Naive thymus-derived CD8-positive, alpha-beta T cell (primary cell): ENCODE measurements around the gene CBY1. TPM values are rescaled to one million over a fixed set of nuclear protein-coding genes. Genes with fewer than 3 reads are reported as not detected.

Experiments used
- ATAC-seq, 2 donors: fragments of 150-1000 bp; cut with Tn5 transposase in 1 of 2; sonication (Bioruptor Pico), chemical (Tn5 transposase) in 1 of 2; 1 replicate in 1 of 2; 2 replicates in 1 of 2; pipeline ENCODE4 v1.10.0; 2021; ENCODE audit warnings: mild to moderate bottlenecking in 2 of 2, moderate library complexity in 2 of 2
- POLR2A ChIA-PET: fragments of 350-600 bp; sonication (Branson Sonifier 250); formaldehyde crosslinking; loops from one replicate; lab custom pipeline; 2021; ENCODE audit warnings: antibody characterized with exemption; lab: Charles Lee
- DNase-seq, 10 donors: peaks; one replicate each; pipeline versions ENCODE4 v3.0.0 to v3.0.0-alpha.2; 2020 to 2022
- H3K27ac Mint-ChIP-seq, 10 donors: one replicate each; pipeline ENCODE4 v1.8.0; 2020 to 2022; ENCODE audit warnings: mild to moderate bottlenecking in 10 of 10, mixed read lengths in 10 of 10, moderate library complexity in 4 of 10, inconsistent platforms in 1 of 10
- H3K27me3 Mint-ChIP-seq, 5 donors: one replicate each; pipeline ENCODE4 v1.8.0; 2021 to 2022; ENCODE audit warnings: mixed read lengths in 5 of 5
- H3K36me3 Mint-ChIP-seq, 3 donors: one replicate each; pipeline ENCODE4 v1.8.0; 2020 to 2022; ENCODE audit warnings: mixed read lengths in 3 of 3, mild to moderate bottlenecking in 2 of 3, inconsistent platforms in 1 of 3
- H3K4me1 Mint-ChIP-seq, 4 donors: one replicate each; pipeline ENCODE4 v1.8.0; 2021 to 2022; ENCODE audit warnings: mixed read lengths in 4 of 4
- H3K4me3 Mint-ChIP-seq, 10 donors: one replicate each; pipeline ENCODE4 v1.8.0; 2020 to 2022; ENCODE audit warnings: mild to moderate bottlenecking in 10 of 10, mixed read lengths in 10 of 10, moderate library complexity in 6 of 10, inconsistent platforms in 1 of 10
- H3K9me3 Mint-ChIP-seq, 9 donors: one replicate each; pipeline ENCODE4 v1.8.0; 2020 to 2022; ENCODE audit warnings: mixed read lengths in 9 of 9, mild to moderate bottlenecking in 3 of 9, inconsistent platforms in 1 of 9, moderate library complexity in 1 of 9
- polyA plus RNA-seq, 3 donors: library from polyadenylated mRNA; unstranded; fragments of 300-500 nt; fragmentation: Illumina TruSeq; gene quantifications; one replicate each; pipeline ENCODE4 v1.2.3, GENCODE V29; 2021
- total RNA-seq, 8 experiments: library from RNA in 2 of 8; stranded (reverse) in 2 of 8; gene quantifications; one replicate each; pipeline ENCODE4 v1.2.3 and lab custom pipeline; 2021 to 2026

The CBY1 gene
- total and polyA plus RNA-seq, 5 experiments from 2014 or later: 4.3 to 36.7 (median 11.6) TPM

DNA sequence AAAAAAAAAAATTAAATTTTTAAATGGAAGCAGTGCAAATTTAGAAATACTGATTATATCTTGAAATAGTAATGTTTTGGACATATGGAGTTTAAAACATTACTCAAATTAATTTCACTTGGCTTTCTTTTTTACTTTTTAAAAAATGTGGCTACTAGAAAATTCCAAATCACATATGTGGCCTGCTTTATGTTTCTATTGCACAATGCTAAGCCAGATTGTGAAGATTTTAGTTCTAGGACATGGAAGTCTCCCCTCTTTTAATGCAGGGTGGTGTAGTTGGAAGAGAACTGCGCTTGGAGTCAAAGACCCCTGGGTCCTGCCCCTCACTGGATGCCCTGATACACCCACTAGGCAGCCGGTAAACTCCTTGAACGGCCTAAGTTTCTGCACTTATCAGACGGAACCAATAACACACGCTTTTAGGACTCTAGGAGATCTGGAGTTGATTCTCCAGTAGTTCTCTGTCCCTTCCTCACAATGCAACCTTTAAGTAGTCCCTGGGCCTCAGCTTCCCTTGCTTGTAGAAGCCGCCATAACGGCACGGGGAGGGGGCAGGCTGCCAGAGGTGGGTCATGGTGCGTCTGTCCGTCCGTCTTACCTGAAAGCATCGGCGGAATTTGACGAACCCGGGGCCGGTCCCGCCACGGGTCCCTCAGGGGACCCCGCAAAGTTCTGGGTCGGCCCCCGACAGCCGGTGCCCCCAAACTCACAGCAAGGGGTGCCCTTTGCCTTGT lies 751 bp upstream of the CBY1 start:
- Mint-ChIP-seq H3K27ac (peak overlapping the region; percentile 93 to 100 (median 99)), H3K27me3 (no peaks in the 10 kb centered on the region), H3K4me1 (peaks cover 6 to 23% (median 13%) of the 10 kb centered on the region in 4 donors), H3K4me3 (peak overlapping the region; percentile 90 to 99 (median 96)), H3K9me3 (no peaks in the 10 kb centered on the region), H3K36me3 (peaks cover 0 to under 1% (median 0%) of the 10 kb centered on the region in 3 donors)
- no peak for ATAC-seq
- POLR2A ChIA-PET: interaction anchor here (2.1 kb wide), 1 partner anchor 26 kb away, joined by 18 read pairs; the partner anchor contains the start of gene TOMM22
- no peak for DNase-seq

DNA sequence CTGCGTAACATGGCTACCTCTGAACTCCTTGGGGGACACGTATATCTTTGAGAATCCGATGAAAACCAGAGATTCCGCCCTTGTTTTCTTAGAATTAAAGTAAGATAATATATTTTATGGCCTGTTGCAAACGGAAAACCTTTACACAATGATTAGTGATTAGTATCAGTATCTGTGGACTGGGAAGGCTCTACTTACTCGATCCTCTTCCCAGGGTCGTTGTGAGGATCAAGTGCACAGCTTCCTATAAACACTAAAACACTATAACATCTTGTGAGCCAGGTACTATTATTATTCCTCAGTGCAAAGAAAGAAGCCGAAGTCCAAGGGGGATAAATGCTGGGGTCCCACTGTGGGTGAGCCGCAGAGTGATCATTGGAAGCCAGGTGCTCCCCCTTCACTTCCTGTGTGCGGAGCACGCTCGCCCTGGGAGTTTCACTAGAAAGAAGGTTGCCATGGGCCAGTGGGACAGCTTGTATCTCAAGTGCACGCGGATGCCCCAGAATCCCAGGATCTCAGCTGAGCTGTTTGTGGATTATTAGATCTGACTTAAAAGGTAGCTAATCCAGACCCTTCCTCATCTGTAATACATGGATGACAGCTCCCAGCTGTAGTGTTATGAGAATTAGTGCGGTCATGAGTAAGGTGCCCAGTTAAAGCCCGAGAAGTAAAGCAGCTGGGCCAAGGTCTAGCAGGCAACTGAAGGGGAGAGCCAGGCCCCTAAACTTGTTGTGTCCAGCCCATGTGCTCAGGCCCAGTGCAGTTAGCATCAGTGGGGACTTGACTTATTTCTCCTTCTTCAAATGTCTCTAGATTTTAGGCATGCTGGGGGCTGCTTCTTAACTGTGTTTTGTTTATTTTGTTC lies 839 bp downstream of the CBY1 start:
- Mint-ChIP-seq H3K27ac (peak overlapping the region; percentile 93 to 100 (median 99)), H3K27me3 (no peaks in the 10 kb centered on the region), H3K4me3 (peak overlapping the region; percentile 90 to 99 (median 96)), H3K4me1 (peaks cover 6 to 23% (median 14%) of the 10 kb centered on the region in 4 donors), H3K36me3 (peaks cover 0 to 8% (median 0%) of the 10 kb centered on the region in 3 donors), H3K9me3 (no peaks in the 10 kb centered on the region)
- ATAC-seq (peak; percentile 29 to 34), DNase-seq (peak in 8 of 10 donors; percentile 5 to 64 (median 24))
- POLR2A ChIA-PET: interaction anchor here (0.6 to 2.1 kb wide), 6 partner anchors 21 to 75 kb away, joined by 3 to 18 read pairs (median 4); partner anchors contain the start of genes GTPBP1 and TOMM22

DNA sequence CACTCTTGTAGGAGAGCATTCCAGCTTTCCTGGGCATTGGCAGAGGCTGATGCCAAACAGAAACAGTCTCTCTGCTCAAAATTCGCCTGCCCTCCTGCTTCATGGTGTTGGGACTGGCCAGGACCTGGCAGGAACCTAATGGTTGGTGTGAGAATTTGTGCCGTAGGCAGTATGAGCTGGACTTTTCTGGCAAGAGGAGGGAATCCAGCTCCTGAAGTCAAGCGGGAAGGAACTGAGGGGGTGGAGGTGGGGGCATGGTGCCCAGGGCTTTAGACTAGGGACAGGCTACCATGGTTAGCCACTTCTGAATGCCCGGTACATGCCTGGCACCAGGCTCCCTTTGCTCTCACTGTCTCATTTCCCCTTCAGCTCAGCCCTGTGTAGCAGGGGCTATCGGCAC lies 18.4 kb downstream of the CBY1 start:
- H3K9me3 Mint-ChIP-seq: no peaks in the 10 kb centered on the region
- ATAC-seq (no peak), DNase-seq (no peak)
- H3K27ac Mint-ChIP-seq: no peak overlapping the region
- no peak overlapping the region for H3K4me3 Mint-ChIP-seq
- H3K27me3 Mint-ChIP-seq: no peaks in the 10 kb centered on the region
- POLR2A ChIA-PET: no interaction called here
- peaks cover 9 to 30% (median 29%) of the 10 kb centered on the region in 3 donors for H3K36me3 Mint-ChIP-seq
- peaks cover 0 to 2% (median 0%) of the 10 kb centered on the region in 4 donors for H3K4me1 Mint-ChIP-seq

DNA sequence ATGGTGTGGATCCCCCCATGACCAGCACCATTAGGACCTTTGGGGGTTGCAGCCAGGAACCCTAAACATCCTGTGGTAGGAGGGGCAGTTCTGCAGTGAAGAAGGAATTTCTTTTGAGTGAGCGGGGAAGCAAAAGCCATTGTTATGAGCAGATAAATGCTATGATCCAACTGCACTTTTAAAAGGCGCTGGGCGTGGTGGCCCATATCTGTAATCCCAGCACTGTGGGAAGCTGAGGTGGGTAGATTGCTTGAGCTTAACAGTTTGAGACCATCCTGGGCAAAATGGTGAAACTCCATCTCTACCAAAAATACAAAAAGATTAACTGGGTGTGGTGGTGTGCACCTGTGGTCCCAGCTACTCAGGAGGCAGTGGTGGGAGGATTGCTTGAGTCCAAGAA lies 19.4 kb downstream of the CBY1 start:
- no peak overlapping the region for H3K4me3 Mint-ChIP-seq
- peak overlapping the region in 1 of 10 donors; percentile 14 for H3K27ac Mint-ChIP-seq
- DNase-seq (no peak), ATAC-seq (no peak)
- POLR2A ChIA-PET: no interaction called here
- H3K36me3 Mint-ChIP-seq: peaks cover 6 to 26% (median 26%) of the 10 kb centered on the region in 3 donors
- H3K27me3 Mint-ChIP-seq: no peaks in the 10 kb centered on the region
- peaks cover 0 to 2% (median 0%) of the 10 kb centered on the region in 4 donors for H3K4me1 Mint-ChIP-seq
- no peaks in the 10 kb centered on the region for H3K9me3 Mint-ChIP-seq

DNA sequence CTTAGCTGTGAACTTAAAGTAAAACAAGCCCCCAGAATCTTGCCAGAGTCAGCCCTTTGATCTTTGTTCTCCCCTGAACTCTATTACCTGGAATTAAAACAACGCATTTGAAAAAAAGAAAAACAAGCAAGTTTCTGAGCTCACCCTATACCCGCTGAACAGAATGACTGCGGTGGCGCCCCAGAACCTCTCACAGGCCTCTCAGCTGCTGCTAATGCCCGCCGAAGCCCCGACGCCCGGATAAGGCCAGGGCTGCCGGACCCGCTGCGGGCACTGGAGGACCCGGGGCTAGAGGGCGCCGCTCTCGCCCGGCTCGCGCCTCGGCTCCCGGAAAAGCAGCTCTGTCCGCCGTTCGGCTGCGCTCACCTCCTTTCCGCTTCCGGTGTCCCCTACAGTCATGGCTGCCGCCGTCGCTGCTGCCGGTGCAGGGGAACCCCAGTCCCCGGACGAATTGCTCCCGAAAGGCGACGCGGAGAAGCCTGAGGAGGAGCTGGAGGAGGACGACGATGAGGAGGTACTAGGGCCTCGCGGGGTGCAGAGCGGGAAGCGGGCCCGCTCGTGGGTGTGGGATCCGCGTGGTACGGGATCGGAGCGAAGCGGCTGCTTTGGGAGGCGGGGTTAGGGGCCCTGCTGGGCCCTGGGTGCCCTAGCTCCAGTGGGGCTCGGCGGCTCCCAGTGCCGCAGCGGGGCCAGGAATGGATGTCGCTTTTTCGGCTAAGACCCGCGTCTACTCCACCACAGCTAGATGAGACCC lies 25.3 kb downstream of the CBY1 start, which contains the start of gene TOMM22:
TOMM22 (plus strand) TSS at position 376 of the 754 bp plus-strand sequence; CDS start at position 398, 22 bp downstream.
- H3K27me3 Mint-ChIP-seq: no peaks in the 10 kb centered on the region
- DNase-seq: peak; percentile 67 to 89 (median 80)

DNA sequence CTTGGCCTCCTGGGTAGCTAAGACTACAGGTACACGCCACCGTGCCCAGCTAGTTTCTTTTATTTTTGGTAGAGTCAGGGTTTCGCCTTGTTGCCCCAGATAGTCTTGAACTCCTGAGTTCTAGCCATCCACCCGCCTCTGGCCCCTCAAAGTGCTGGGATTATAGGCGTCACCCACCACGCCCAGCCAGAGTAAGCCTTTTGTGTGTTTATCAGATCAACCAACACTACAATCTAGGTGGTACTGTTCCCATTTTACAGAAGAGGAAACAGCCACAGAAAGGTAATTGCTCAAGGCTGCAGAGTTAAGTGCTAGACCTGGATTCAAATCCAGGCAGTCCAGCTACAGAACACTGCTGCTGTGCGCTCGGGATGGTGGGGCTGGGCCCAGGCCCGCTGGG lies 28.5 kb downstream of the CBY1 start:
- no peaks in the 10 kb centered on the region for H3K27me3 Mint-ChIP-seq
- H3K4me3 Mint-ChIP-seq: peak overlapping the region in 2 of 10 donors; percentile 20 to 40
- DNase-seq (no peak), ATAC-seq (no peak)
- POLR2A ChIA-PET: interaction anchor here (0.5 kb wide), 1 partner anchor 46 kb away, joined by 4 read pairs; no protein-coding TSS in a partner anchor
- H3K9me3 Mint-ChIP-seq: no peaks in the 10 kb centered on the region
- peaks cover 0 to 70% (median 2%) of the 10 kb centered on the region in 3 donors for H3K36me3 Mint-ChIP-seq
- H3K27ac Mint-ChIP-seq: peak overlapping the region in 5 of 10 donors; percentile 5 to 77 (median 43)
- H3K4me1 Mint-ChIP-seq: peaks cover 13 to 24% (median 18%) of the 10 kb centered on the region in 4 donors

More for the DNA sequence above, 25.3 kb downstream of the CBY1 start, which contains the start of gene TOMM22:
- ATAC-seq: peak; percentile 94
- H3K9me3 Mint-ChIP-seq: no peaks in the 10 kb centered on the region
- peaks cover 0 to 42% (median 2%) of the 10 kb centered on the region in 3 donors for H3K36me3 Mint-ChIP-seq
- peak within 1 kb of the TSS; percentile 88 to 99 (median 98) for H3K4me3 Mint-ChIP-seq
- peaks cover 13 to 24% (median 18%) of the 10 kb centered on the region in 4 donors for H3K4me1 Mint-ChIP-seq
- H3K27ac Mint-ChIP-seq: peak within 1 kb of the TSS; percentile 94 to 99 (median 99)
- POLR2A ChIA-PET: interaction anchor here (0.6 to 4.0 kb wide), 28 partner anchors 8 to 728 kb away, joined by 3 to 51 read pairs (median 5); partner anchors contain the start of genes C22orf23, CBY1, DMC1 and FAM227A

DNA sequence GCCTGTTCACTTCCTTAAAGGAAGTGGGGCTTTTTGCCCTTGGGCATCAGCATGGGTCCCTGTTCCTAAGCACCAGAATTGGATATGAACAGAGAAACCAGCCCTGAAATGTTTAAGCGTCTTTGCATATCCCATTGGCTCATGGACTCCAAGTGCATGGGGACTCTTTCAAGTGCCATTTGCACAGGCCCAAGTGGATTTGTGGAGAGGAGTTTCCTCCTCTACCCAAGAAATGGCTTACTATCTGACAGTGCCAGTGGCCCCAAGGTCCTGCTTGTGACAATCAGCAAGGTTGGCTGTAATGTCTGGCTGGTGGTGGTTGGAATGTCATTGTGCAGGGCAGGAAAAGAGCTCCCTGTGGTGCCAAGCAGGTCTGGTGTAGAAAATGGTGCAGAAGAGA lies 29.3 kb downstream of the CBY1 start:
- DNase-seq (no peak), ATAC-seq (no peak)
- no peaks in the 10 kb centered on the region for H3K9me3 Mint-ChIP-seq
- peaks cover 13 to 24% (median 18%) of the 10 kb centered on the region in 4 donors for H3K4me1 Mint-ChIP-seq
- peaks cover 0 to 72% (median 2%) of the 10 kb centered on the region in 3 donors for H3K36me3 Mint-ChIP-seq
- H3K4me3 Mint-ChIP-seq: no peak overlapping the region
- H3K27me3 Mint-ChIP-seq: no peaks in the 10 kb centered on the region
- POLR2A ChIA-PET: no interaction called here
- peak overlapping the region in 1 of 10 donors; percentile 45 for H3K27ac Mint-ChIP-seq

DNA sequence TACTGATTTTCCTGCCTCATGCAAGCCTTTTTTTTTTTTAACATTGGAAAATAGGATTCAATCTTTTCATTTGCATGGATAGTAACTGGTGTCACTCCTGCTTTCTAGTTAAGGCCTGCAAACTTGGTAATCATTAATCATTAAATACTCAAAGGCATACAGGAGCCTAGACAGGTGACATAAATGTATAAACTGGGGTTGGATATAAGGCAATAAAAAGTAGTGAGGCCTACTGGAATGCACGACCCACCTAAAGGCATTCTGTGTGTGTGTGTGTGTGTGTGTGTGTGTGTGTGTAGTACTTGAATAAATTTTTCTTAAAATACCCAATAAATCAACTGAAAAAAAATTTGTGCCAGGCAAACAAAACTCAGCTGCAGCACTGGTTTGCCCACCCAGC lies 33.2 kb downstream of the CBY1 start:
- H3K27me3 Mint-ChIP-seq: no peaks in the 10 kb centered on the region

DNA sequence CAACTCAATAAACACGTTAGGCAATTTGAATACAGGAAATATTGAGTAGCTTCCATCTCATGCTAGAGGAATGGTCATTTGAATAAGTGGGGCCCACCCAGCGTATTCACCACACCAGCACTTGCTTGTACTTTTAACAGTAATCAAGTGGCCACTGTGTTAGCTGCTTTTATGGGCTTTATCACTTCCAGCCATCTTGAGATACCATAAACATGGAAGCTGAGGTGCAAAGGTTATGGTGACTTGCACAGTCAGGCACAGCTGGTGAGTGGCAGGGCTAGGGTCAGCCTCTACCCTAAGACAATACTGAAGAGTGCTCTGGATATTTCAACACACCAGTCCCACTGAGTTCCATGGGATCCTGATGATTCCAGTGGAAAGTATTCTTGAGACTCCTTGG lies 37.6 kb downstream of the CBY1 start:
- H3K9me3 Mint-ChIP-seq: no peaks in the 10 kb centered on the region
- no peak overlapping the region for H3K4me3 Mint-ChIP-seq
- ATAC-seq (no peak), DNase-seq (no peak)
- peak overlapping the region in 1 of 10 donors; percentile 49 for H3K27ac Mint-ChIP-seq
- POLR2A ChIA-PET: interaction anchor here (1.1 to 1.4 kb wide), 2 partner anchors 12 kb away, joined by 3 to 4 read pairs; partner anchors contain the start of gene TOMM22
- H3K36me3 Mint-ChIP-seq: peaks cover 0 to 41% (median 3%) of the 10 kb centered on the region in 3 donors
- no peaks in the 10 kb centered on the region for H3K27me3 Mint-ChIP-seq
- peaks cover 25 to 56% (median 46%) of the 10 kb centered on the region in 4 donors for H3K4me1 Mint-ChIP-seq

More for the DNA sequence above, 33.2 kb downstream of the CBY1 start:
- H3K27ac Mint-ChIP-seq: peak overlapping the region in 1 of 10 donors; percentile 80
- DNase-seq: no peak
- no peaks in the 10 kb centered on the region for H3K9me3 Mint-ChIP-seq
- no peak for ATAC-seq
- POLR2A ChIA-PET: interaction anchor here (0.6 to 0.7 kb wide), 3 partner anchors 8 to 1103 kb away, joined by 3 to 4 read pairs (median 3); partner anchors contain the start of gene TOMM22
- H3K4me3 Mint-ChIP-seq: no peak overlapping the region
- peaks cover 10 to 17% (median 12%) of the 10 kb centered on the region in 4 donors for H3K4me1 Mint-ChIP-seq
- peaks cover 0 to 69% (median 0%) of the 10 kb centered on the region in 3 donors for H3K36me3 Mint-ChIP-seq

DNA sequence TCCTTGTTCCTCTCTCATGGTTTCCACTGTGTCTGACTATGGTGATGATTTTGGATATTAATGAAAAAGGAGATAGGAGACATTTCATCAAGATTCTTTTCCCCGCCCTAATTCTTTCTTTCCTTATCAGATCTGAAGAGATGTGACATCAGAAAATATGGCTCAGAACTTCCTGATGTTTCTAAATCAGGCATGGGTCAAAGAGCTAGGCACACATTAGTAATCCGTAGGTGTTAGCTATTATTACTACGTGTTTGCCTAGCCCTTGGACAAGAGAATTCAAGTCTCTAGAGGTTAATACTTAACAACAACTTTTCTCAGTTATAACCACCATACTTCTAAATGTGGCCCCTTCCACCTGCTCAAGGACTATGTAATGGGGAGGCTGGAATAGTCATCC lies 38.5 kb downstream of the CBY1 start:
- no peak for DNase-seq
- Mint-ChIP-seq H3K4me1 (peaks cover 28 to 65% (median 55%) of the 10 kb centered on the region in 4 donors), H3K27ac (peak overlapping the region in 5 of 10 donors; percentile 2 to 69 (median 7)), H3K9me3 (no peaks in the 10 kb centered on the region), H3K36me3 (peaks cover 0 to 33% (median 3%) of the 10 kb centered on the region in 3 donors), H3K27me3 (no peaks in the 10 kb centered on the region), H3K4me3 (peak overlapping the region in 1 of 10 donors; percentile 15)
- POLR2A ChIA-PET: interaction anchor here (0.8 to 1.4 kb wide), 2 partner anchors 13 to 15 kb away, joined by 4 to 6 read pairs; partner anchors contain the start of gene TOMM22
- no peak for ATAC-seq
